GM12878 (cell line): ENCODE results near the gene SLC12A2. TPM values are rescaled to one million over a fixed set of nuclear protein-coding genes. Genes with fewer than 3 reads are reported as not detected.

Source experiments
- ATAC-seq: fragments of 200-7000 bp; cut with Tn5 transposase; 3 replicates; pipeline ENCODE4 v1.9.1; 2020; ENCODE audit warnings: mild to moderate bottlenecking, moderate library complexity
- BruUV-seq: library from RNA; stranded (reverse); fragments of 400-500 nt; replicated peaks from 2 replicates; lab custom pipeline; 2021; lab: Mats Ljungman, UMichigan
- CTCF ChIA-PET: fragments of 300-600 bp; sonication (Branson Sonifier 250); formaldehyde crosslinking; extraction: SDS; loops from one replicate; lab custom pipeline; 2021; ENCODE audit warnings: inconsistent platforms; lab: Yijun Ruan, JAX
- POLR2A ChIA-PET: fragments of 350-600 bp; formaldehyde crosslinking; extraction: SDS; loops from one replicate; lab custom pipeline; 2021; ENCODE audit warnings: inconsistent platforms; lab: Charles Lee
- RAD21 ChIA-PET: fragments of 300-600 bp; sonication (Branson Sonifier 250); formaldehyde crosslinking; loops from one replicate; lab custom pipeline; 2023; ENCODE audit warnings: antibody characterized with exemption; ENCODE audit not compliant: unreplicated experiment; lab: Charles Lee
- SMC1A ChIA-PET: fragments of 300-600 bp; sonication (Branson Sonifier 250); formaldehyde crosslinking; loops from one replicate; lab custom pipeline; 2023; ENCODE audit not compliant: unreplicated experiment, uncharacterized antibody; lab: Charles Lee
- DNase-seq: peaks from one replicate; pipeline ENCODE4 v3.0.0-alpha.2; 2011; ENCODE audit warnings: low read depth, low spot score
- FAIRE-seq: peaks from 3 replicates; lab custom pipeline; 2011; peaks lifted over from hg19 to GRCh38; lab: Jason Lieb, UNC
- H2AFZ ChIP-seq: 2 replicates; pipeline ENCODE4 v1.6.0; 2011; ENCODE audit warnings: low read depth, low read length, control low read depth; ENCODE audit not compliant: control insufficient read depth
- H3K27ac ChIP-seq: 2 replicates; pipeline ENCODE4 v1.5.1; 2011; ENCODE audit warnings: control low read depth; ENCODE audit not compliant: control insufficient read depth, insufficient read depth
- H3K27me3 ChIP-seq, 2 experiments: replicated peaks in 1 of 2; 2 replicates each; pipeline versions ENCODE4 v1.6.0 to v1.6.1; 2011; ENCODE audit warnings: low read length in 1 of 2; ENCODE audit not compliant: control insufficient read depth in 2 of 2, insufficient read depth in 2 of 2
- H3K36me3 ChIP-seq, 2 experiments: 2 replicates each; pipeline ENCODE4 v1.5.1; 2011; ENCODE audit warnings: low read length in 1 of 2; ENCODE audit not compliant: control insufficient read depth in 2 of 2, insufficient read depth in 2 of 2
- H3K4me1 ChIP-seq: 2 replicates; pipeline ENCODE4 v1.6.1; 2011; ENCODE audit warnings: mild to moderate bottlenecking, low read length, moderate library complexity, mixed read lengths; ENCODE audit not compliant: control insufficient read depth, insufficient read depth
- H3K4me2 ChIP-seq: 2 replicates; pipeline ENCODE4 v1.6.0; 2011; ENCODE audit warnings: control low read depth; ENCODE audit not compliant: control insufficient read depth, insufficient read depth
- H3K4me3 ChIP-seq: fragments of 200-600 bp; sonication (generic); 2 replicates; pipeline ENCODE4 v1.5.1; 2016
- H3K79me2 ChIP-seq: 2 replicates; pipeline ENCODE4 v1.6.0; 2011; ENCODE audit warnings: low read length; ENCODE audit not compliant: control insufficient read depth, insufficient read depth
- H3K9ac ChIP-seq: 2 replicates; pipeline ENCODE4 v1.8.0; 2011; ENCODE audit warnings: low read length, control low read depth, mixed read lengths; ENCODE audit not compliant: control insufficient read depth, insufficient read depth
- H3K9me3 ChIP-seq: replicated peaks from 3 replicates; pipeline ENCODE4 v1.5.1; 2011; ENCODE audit warnings: mild to moderate bottlenecking, low read length; ENCODE audit not compliant: control insufficient read depth, insufficient read depth
- H4K20me1 ChIP-seq: 2 replicates; pipeline ENCODE4 v1.6.0; 2011; ENCODE audit not compliant: control insufficient read depth, insufficient read depth
- ASH2L ChIP-seq: fragments of 300-600, 200-600 bp; sonication (generic); IDR thresholded peaks from 2 replicates; pipeline ENCODE4 v1.6.1; 2017; ENCODE audit warnings: low read depth, mild to moderate bottlenecking, borderline replicate concordance
- ATF7 ChIP-seq: fragments of 450-650 bp; IDR thresholded peaks from 2 replicates; pipeline ENCODE4 v1.6.1; 2016; ENCODE audit warnings: low read depth, mild to moderate bottlenecking
- DPF2 ChIP-seq: fragments of 450-650 bp; IDR thresholded peaks from 2 replicates; pipeline ENCODE4 v1.6.1; 2017; ENCODE audit warnings: mild to moderate bottlenecking
- E2F8 ChIP-seq: fragments of 450-650 bp; IDR thresholded peaks from 2 replicates; pipeline ENCODE4 v1.6.1; 2018; ENCODE audit warnings: mild to moderate bottlenecking, low read depth, moderate library complexity; ENCODE audit not compliant: partially characterized antibody
- HDAC2 ChIP-seq: fragments of 200-600 bp; sonication (generic); IDR thresholded peaks from 2 replicates; pipeline ENCODE4 v1.6.1; 2017
- MAX ChIP-seq: IDR thresholded peaks from 2 replicates; pipeline ENCODE4 v1.6.1; 2012; ENCODE audit warnings: low read depth, low read length, improper control_type of control experiment
- RAD21 ChIP-seq: IDR thresholded peaks from 2 replicates; pipeline ENCODE4 v1.6.1; 2011; ENCODE audit warnings: mild to moderate bottlenecking, low read depth, low read length, moderate library complexity; ENCODE audit not compliant: insufficient read depth
- RB1 ChIP-seq: fragments of 450-650 bp; formaldehyde crosslinking; IDR thresholded peaks from 2 replicates; pipeline ENCODE4 v1.6.1; 2017; ENCODE audit warnings: mild to moderate bottlenecking, borderline replicate concordance
- SMARCA5 ChIP-seq: fragments of 450-650 bp; IDR thresholded peaks from 2 replicates; pipeline ENCODE4 v1.6.1; 2017; ENCODE audit warnings: mild to moderate bottlenecking
- SMC3 ChIP-seq: IDR thresholded peaks from 2 replicates; pipeline ENCODE4 v1.6.1; 2011; ENCODE audit warnings: low read length, improper control_type of control experiment, borderline replicate concordance
- TCF3 ChIP-seq: IDR thresholded peaks from 2 replicates; pipeline ENCODE4 v1.6.1; 2012; ENCODE audit warnings: low read depth, mild to moderate bottlenecking, low read length, borderline replicate concordance; ENCODE audit not compliant: insufficient read depth
- ZNF24 ChIP-seq: fragments of 450-650 bp; IDR thresholded peaks from 2 replicates; pipeline ENCODE4 v1.6.1; 2017; ENCODE audit warnings: antibody characterized with exemption, mild to moderate bottlenecking
- ZSCAN29 ChIP-seq: fragments of 450-650 bp; IDR thresholded peaks from 2 replicates; pipeline ENCODE4 v1.6.1; 2017; ENCODE audit warnings: mild to moderate bottlenecking, moderate library complexity
- WGBS: methylation state at CpG from one replicate; pipeline ENCODE4 v1.1.6; 2016; ENCODE audit warnings: low lambda C conversion rate; ENCODE audit not compliant: insufficient replicate concordance, insufficient coverage; ENCODE audit errors: missing lambda C conversion rate; 5-methylcytosine and 5-hydroxymethylcytosine counted together
- in situ Hi-C: fragments of 300-500 bp; cut with MboI; formaldehyde crosslinking; loops from 9 replicates; pipeline ENCODE4 v1.14.3; 2018; ENCODE audit warnings: mixed read lengths
- intact Hi-C: fragments of 100-400 bp; cut with micrococcal nuclease; formaldehyde crosslinking; loops from one replicate; pipeline ENCODE4 v1.14.2; 2022; ENCODE audit not compliant: unreplicated experiment
- polyA plus RNA-seq, 11 experiments: library from polyadenylated mRNA; depleted of rRNA in 4 of 11; unstranded in 6 of 11; stranded (reverse) in 5 of 11; fragments of >200 nt; fragmentation: Nextera tagmentation in 4 of 11; fragmentation: Illumina TruSeq in 1 of 11; extraction: Ambion mirVana in 4 of 11; extraction: Trizol in 1 of 11; gene quantifications; 1 replicate in 1 of 11; 2 replicates in 10 of 11; pipeline versions ENCODE4 v1.2.1 to v1.2.3, GENCODE V29; 2011 to 2016; ENCODE audit warnings: inconsistent platforms in 2 of 11, missing spikeins in 2 of 11, low read depth in 1 of 11
- total RNA-seq, 4 experiments: library from RNA; depleted of rRNA in 3 of 4; stranded (reverse); fragments of >200 nt in 3 of 4; fragmentation: Illumina TruSeq in 1 of 4; extraction: Trizol in 1 of 4; gene quantifications; 2 replicates each; pipeline versions ENCODE4 v1.2.1 to v1.2.3, GENCODE V29; 2013 to 2021

Gene SLC12A2
- total and polyA plus RNA-seq, 10 of the 15 experiments (the other 5 are each of a cell fraction or from before 2014, with no cell fraction given): 5.1 to 21.8 (median 10.5) TPM

- no peak for ATAC-seq
Measured at GRCh38 chr5:128199611-128200010, 116.0 kb downstream of the SLC12A2 start.

GRCh38 chr5:128201065-128201926 is 117.7 kb downstream of the SLC12A2 start:
- RAD21 ChIA-PET: interaction anchor here (0.7 to 4.5 kb wide), 13 partner anchors 117 to 638 kb away, joined by 3 to 41 read pairs (median 3); no protein-coding TSS in a partner anchor
- H3K9ac ChIP-seq: no peak overlapping the region
- SMC1A ChIA-PET: interaction anchor here (0.6 to 1.6 kb wide), 14 partner anchors 36 to 639 kb away, joined by 3 to 16 read pairs (median 4); no protein-coding TSS in a partner anchor
- H3K4me2 ChIP-seq: no peak overlapping the region
- POLR2A ChIA-PET: no interaction called here
- H2AFZ ChIP-seq: no peak overlapping the region
- peak; percentile 97 for ATAC-seq
- H3K9me3 ChIP-seq: no peaks in the 10 kb centered on the region; the same call in 1 of the 3 replicates
- H3K36me3 ChIP-seq: no peaks in the 10 kb centered on the region
- no peak for DNase-seq
- intact Hi-C loops (loop anchor here (1.0 kb wide), 4 partner anchors 326 to 637 kb away; no protein-coding TSS in a partner anchor), in situ Hi-C loops (loop anchor here (5.0 to 25.0 kb wide), 3 partner anchors 444 to 1561 kb away; no protein-coding TSS in a partner anchor)
- FAIRE-seq: no peak
- H3K27ac ChIP-seq: no peak overlapping the region
- H3K79me2 ChIP-seq: no peaks in the 10 kb centered on the region
- WGBS: 17% methylated on average over 35 of the region's 36 CpGs
- H3K4me1 ChIP-seq: peaks cover 4% of the 10 kb centered on the region; the same call in 1 of the 2 replicates
- CTCF ChIA-PET: interaction anchor here (0.6 to 6.5 kb wide), 26 partner anchors 9 to 669 kb away, joined by 3 to 78 read pairs (median 4); no protein-coding TSS in a partner anchor
- no peak overlapping the region for H3K4me3 ChIP-seq
- H4K20me1 ChIP-seq: no peaks in the 10 kb centered on the region
- BruUV-seq: no TSS peak
- H3K27me3 ChIP-seq: no peaks in the 10 kb centered on the region
- TF ChIP-seq RB1 (peak; percentile 81; the same call in 1 of the 2 replicates), ZNF24 (0 out of 2 replicates have a peak, but pooled peaks have one; percentile 28), TCF3 (peak; percentile 87), RAD21 (peak; percentile 97), E2F8 (no peak), SMARCA5 (peak; percentile 35; the same call in 1 of the 2 replicates), SMC3 (peak; percentile 94), MAX (no peak)

More at GRCh38 chr5:128199611-128200010, 116.0 kb downstream of the SLC12A2 start:
- no peak overlapping the region for H3K4me2 ChIP-seq
- RAD21 ChIA-PET: interaction anchor here (0.8 to 4.5 kb wide), 6 partner anchors 115 to 637 kb away, joined by 3 to 41 read pairs (median 4); no protein-coding TSS in a partner anchor
- H3K4me3 ChIP-seq: no peak overlapping the region
- H3K36me3 ChIP-seq: no peaks in the 10 kb centered on the region
- no peaks in the 10 kb centered on the region for H3K27me3 ChIP-seq
- no peaks in the 10 kb centered on the region for H3K79me2 ChIP-seq
- no peak for TF ChIP-seq ZSCAN29
- no peak for TF ChIP-seq RAD21
- no peak for TF ChIP-seq HDAC2
- no peak for TF ChIP-seq DPF2
- no peak for TF ChIP-seq ATF7
- TF ChIP-seq ASH2L: no peak
- in situ Hi-C loops (loop anchor here (5.0 to 25.0 kb wide), 3 partner anchors 442 to 1563 kb away; no protein-coding TSS in a partner anchor), intact Hi-C loops (no loop called here)
- DNase-seq (no peak), FAIRE-seq (no peak)
- CTCF ChIA-PET: interaction anchor here (0.6 to 6.5 kb wide), 12 partner anchors 8 to 662 kb away, joined by 3 to 78 read pairs (median 6); no protein-coding TSS in a partner anchor
- H3K27ac ChIP-seq: no peak overlapping the region
- H3K4me1 ChIP-seq: peaks cover 4% of the 10 kb centered on the region; the same call in 1 of the 2 replicates
- POLR2A ChIA-PET: no interaction called here
- no peak overlapping the region for H3K9ac ChIP-seq
- H4K20me1 ChIP-seq: no peaks in the 10 kb centered on the region
- SMC1A ChIA-PET: interaction anchor here (0.6 to 2.0 kb wide), 10 partner anchors 8 to 636 kb away, joined by 3 to 12 read pairs (median 5); no protein-coding TSS in a partner anchor
- BruUV-seq: no TSS peak
- no peak overlapping the region for H2AFZ ChIP-seq
- no peaks in the 10 kb centered on the region; the same call in 1 of the 3 replicates for H3K9me3 ChIP-seq
